AG04450 (cell line): Measurements from ENCODE around the gene UCKL1. TPM values are rescaled to one million over a fixed set of nuclear protein-coding genes. Genes with fewer than 3 reads are reported as not detected.
A peak's percentile ranks its signal among the peaks of the same experiment; 100 is the strongest.

Experiments used
- CTCF ChIA-PET: fragments of 300-600, 350-600 bp; formaldehyde crosslinking; extraction: SDS; loops from one replicate; lab custom pipeline; 2022; ENCODE audit warnings: antibody characterized with exemption, inconsistent platforms; lab: Charles Lee
- POLR2A ChIA-PET: fragments of 350-600 bp; formaldehyde crosslinking; extraction: SDS; loops from one replicate; lab custom pipeline; 2021; ENCODE audit warnings: antibody characterized with exemption, inconsistent platforms; lab: Yijun Ruan, JAX
- DNase-seq: peaks from one replicate; pipeline ENCODE4 v3.0.0-alpha.2; 2011; ENCODE audit warnings: low read depth, low spot score
- H3K27ac ChIP-seq: one replicate; pipeline ENCODE4 v1.5.1; 2012; ENCODE audit warnings: low read depth, low read length, control low read depth
- H3K27me3 ChIP-seq: one replicate; pipeline ENCODE4 v1.6.0; 2012; ENCODE audit warnings: low read length; ENCODE audit not compliant: control insufficient read depth, insufficient read depth
- H3K4me3 ChIP-seq: 2 replicates; pipeline ENCODE4 v1.5.1; 2011; ENCODE audit warnings: mild to moderate bottlenecking, low read depth, low read length, control low read depth
- H3K9me3 ChIP-seq: 2 replicates; pipeline ENCODE4 v1.5.1; 2012; ENCODE audit warnings: low read length; ENCODE audit not compliant: control insufficient read depth, insufficient read depth
- CTCF ChIP-seq: IDR thresholded peaks from 2 replicates; pipeline ENCODE4 v1.5.1; 2011; ENCODE audit warnings: low read depth, low read length, control low read depth, inconsistent platforms
- polyA plus RNA-seq: library from polyadenylated mRNA; depleted of rRNA; stranded (reverse); fragments of >200 nt; gene quantifications from 2 replicates; pipeline ENCODE4 v1.2.3, GENCODE V29; 2011

UCKL1 gene
- polyA plus RNA-seq, 1 experiment, result 18.0 TPM

- CTCF ChIA-PET, result no interaction called here
- DNase-seq, result no peak
- H3K4me3 ChIP-seq, result no peak overlapping the region
- H3K27me3 ChIP-seq, result no peaks in the 10 kb centered on the region
- no peak overlapping the region for H3K27ac ChIP-seq
- H3K9me3 ChIP-seq, result no peaks in the 10 kb centered on the region
- no peak for TF ChIP-seq CTCF
- POLR2A ChIA-PET, result no interaction called here
Observed at GRCh38 chr20:63897978-63898561, 58.1 kb downstream of the UCKL1 start.

GRCh38 chr20:63896264-63897105, 59.7 kb downstream of the UCKL1 start:
- H3K9me3 ChIP-seq, result no peaks in the 10 kb centered on the region; the same call in 1 of the 2 replicates
- CTCF ChIA-PET, result interaction anchor here (1.0 to 1.3 kb wide), 4 partner anchors 13 to 358 kb away, joined by 3 read pairs; no protein-coding TSS in a partner anchor
- TF ChIP-seq CTCF, result no peak
- peak overlapping the region; percentile 72 for H3K4me3 ChIP-seq
- H3K27ac ChIP-seq, result peak overlapping the region; percentile 66
- no peaks in the 10 kb centered on the region for H3K27me3 ChIP-seq
- POLR2A ChIA-PET, result interaction anchor here (0.6 to 1.2 kb wide), 4 partner anchors 18 to 123 kb away, joined by 3 to 5 read pairs (median 3); partner anchors contain the start of gene TPD52L2
- no peak for DNase-seq

GRCh38 chr20:63895952-63896263, 60.3 kb downstream of the UCKL1 start:
- no peak for DNase-seq
- CTCF ChIA-PET, result interaction anchor here (0.7 to 1.3 kb wide), 5 partner anchors 14 to 358 kb away, joined by 3 to 5 read pairs (median 3); no protein-coding TSS in a partner anchor
- TF ChIP-seq CTCF, result no peak
- no peaks in the 10 kb centered on the region; the same call in 1 of the 2 replicates for H3K9me3 ChIP-seq
- H3K27me3 ChIP-seq, result no peaks in the 10 kb centered on the region
- POLR2A ChIA-PET, result interaction anchor here (0.6 to 1.2 kb wide), 4 partner anchors 17 to 122 kb away, joined by 3 to 5 read pairs (median 3); partner anchors contain the start of gene TPD52L2
- no peak overlapping the region for H3K27ac ChIP-seq
- H3K4me3 ChIP-seq, result peak overlapping the region; percentile 72

GRCh38 chr20:63895202-63895951, 60.8 kb downstream of the UCKL1 start:
- POLR2A ChIA-PET, result interaction anchor here (0.6 to 1.2 kb wide), 3 partner anchors 17 to 122 kb away, joined by 3 to 5 read pairs (median 3); partner anchors contain the start of gene TPD52L2
- Histone ChIP-seq H3K27ac (no peak overlapping the region), H3K27me3 (no peaks in the 10 kb centered on the region), H3K9me3 (no peaks in the 10 kb centered on the region; the same call in 1 of the 2 replicates), H3K4me3 (peak overlapping the region; percentile 72)
- TF ChIP-seq CTCF, result no peak
- CTCF ChIA-PET, result interaction anchor here (0.7 to 1.3 kb wide), 5 partner anchors 14 to 357 kb away, joined by 3 to 5 read pairs (median 3); no protein-coding TSS in a partner anchor
- DNase-seq, result no peak
